Measurements from ENCODE around the gene CYBA.

Gene CYBA

GRCh38 chr16:88628512-88628974, 22.3 kb downstream of the CYBA start:
- DNase-seq (ENCODE audit: low spot score), result no peak

- DNase-seq (ENCODE audit: low spot score), result no peak
Measured at GRCh38 chr16:88627531-88628411, 23.1 kb downstream of the CYBA start.

- no peak for DNase-seq (ENCODE audit: low spot score)
Measured at GRCh38 chr16:88626646-88627045, 24.2 kb downstream of the CYBA start.

- DNase-seq (ENCODE audit: low spot score), result no peak
Measured at GRCh38 chr16:88624977-88625576, 25.8 kb downstream of the CYBA start.

- no peak for DNase-seq (ENCODE audit: low spot score)
Measured at GRCh38 chr16:88624481-88624880, 26.4 kb downstream of the CYBA start.

GRCh38 chr16:88623858-88624257, 27.0 kb downstream of the CYBA start:
- DNase-seq (ENCODE audit: low spot score), result no peak

- DNase-seq (ENCODE audit: low spot score), result no peak
Measured at GRCh38 chr16:88622866-88623265, 28.0 kb downstream of the CYBA start.

- DNase-seq (ENCODE audit: low spot score), result no peak
Measured at GRCh38 chr16:88622125-88622524, 28.7 kb downstream of the CYBA start.

- DNase-seq (ENCODE audit: low spot score), result no peak
Measured at GRCh38 chr16:88619859-88620815, 30.7 kb downstream of the CYBA start.

GRCh38 chr16:88618956-88619667, 31.7 kb downstream of the CYBA start:
- DNase-seq (ENCODE audit: low spot score), result no peak

- no peak for DNase-seq (ENCODE audit: low spot score)
Measured at GRCh38 chr16:88618182-88618955, 32.5 kb downstream of the CYBA start.

GRCh38 chr16:88617268-88618031, 33.4 kb downstream of the CYBA start:
- DNase-seq (ENCODE audit: low spot score), result no peak

- no peak for DNase-seq (ENCODE audit: low spot score)
Measured at GRCh38 chr16:88616736-88617135, 34.1 kb downstream of the CYBA start.

GRCh38 chr16:88616320-88616719, 34.5 kb downstream of the CYBA start:
- DNase-seq (ENCODE audit: low spot score), result no peak

GRCh38 chr16:88614818-88615580, 35.9 kb downstream of the CYBA start:
- DNase-seq (ENCODE audit: low spot score), result no peak

- no peak for DNase-seq (ENCODE audit: low spot score)
Measured at GRCh38 chr16:88613911-88614817, 36.7 kb downstream of the CYBA start.

- DNase-seq (ENCODE audit: low spot score), result no peak
Measured at GRCh38 chr16:88613293-88613692, 37.6 kb downstream of the CYBA start.
